ENCODE data around the gene RAB34.
A peak's percentile ranks its signal among the peaks of the same experiment; 100 is the strongest.

The RAB34 gene

DNA sequence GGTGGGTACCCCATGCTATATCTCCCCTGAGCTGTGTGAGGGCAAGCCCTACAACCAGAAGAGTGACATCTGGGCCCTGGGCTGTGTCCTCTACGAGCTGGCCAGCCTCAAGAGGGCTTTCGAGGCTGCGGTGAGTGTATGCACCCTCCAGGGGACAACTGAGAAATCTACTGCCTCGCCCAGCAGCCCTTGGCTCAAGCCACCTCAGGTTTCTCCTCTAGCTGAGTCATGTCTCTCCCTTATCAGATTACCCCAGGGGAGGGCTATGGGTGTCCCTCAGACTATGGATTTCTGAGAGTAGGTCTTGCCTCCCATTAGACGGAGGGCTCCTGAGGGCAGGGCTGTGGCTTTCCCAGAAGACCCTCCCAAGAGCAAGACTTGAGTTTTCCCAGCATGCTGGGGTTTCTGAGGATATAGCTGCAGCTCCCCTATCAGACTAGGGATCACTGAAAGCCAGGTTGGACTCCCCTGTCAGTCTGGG lies 17.6 kb upstream of the RAB34 start:
- no peaks in the 10 kb centered on the region for H3K27me3 ChIP-seq
- H3K27ac ChIP-seq: no peak overlapping the region
- H3K4me3 ChIP-seq: no peak overlapping the region
- TF ChIP-seq, protein P1, sequence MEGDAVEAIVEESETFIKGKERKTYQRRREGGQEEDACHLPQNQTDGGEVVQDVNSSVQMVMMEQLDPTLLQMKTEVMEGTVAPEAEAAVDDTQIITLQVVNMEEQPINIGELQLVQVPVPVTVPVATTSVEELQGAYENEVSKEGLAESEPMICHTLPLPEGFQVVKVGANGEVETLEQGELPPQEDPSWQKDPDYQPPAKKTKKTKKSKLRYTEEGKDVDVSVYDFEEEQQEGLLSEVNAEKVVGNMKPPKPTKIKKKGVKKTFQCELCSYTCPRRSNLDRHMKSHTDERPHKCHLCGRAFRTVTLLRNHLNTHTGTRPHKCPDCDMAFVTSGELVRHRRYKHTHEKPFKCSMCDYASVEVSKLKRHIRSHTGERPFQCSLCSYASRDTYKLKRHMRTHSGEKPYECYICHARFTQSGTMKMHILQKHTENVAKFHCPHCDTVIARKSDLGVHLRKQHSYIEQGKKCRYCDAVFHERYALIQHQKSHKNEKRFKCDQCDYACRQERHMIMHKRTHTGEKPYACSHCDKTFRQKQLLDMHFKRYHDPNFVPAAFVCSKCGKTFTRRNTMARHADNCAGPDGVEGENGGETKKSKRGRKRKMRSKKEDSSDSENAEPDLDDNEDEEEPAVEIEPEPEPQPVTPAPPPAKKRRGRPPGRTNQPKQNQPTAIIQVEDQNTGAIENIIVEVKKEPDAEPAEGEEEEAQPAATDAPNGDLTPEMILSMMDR (IDR thresholded peaks at IDR 0.05): no peak
- H3K36me3 ChIP-seq: no peaks in the 10 kb centered on the region
- intact Hi-C loops (cut with DNase I; ENCODE audit: low total_unique reads): no loop called here
- H3K9me3 ChIP-seq: no peaks in the 10 kb centered on the region
- no peaks in the 10 kb centered on the region for H3K4me1 ChIP-seq
- DNase-seq: no peak

DNA sequence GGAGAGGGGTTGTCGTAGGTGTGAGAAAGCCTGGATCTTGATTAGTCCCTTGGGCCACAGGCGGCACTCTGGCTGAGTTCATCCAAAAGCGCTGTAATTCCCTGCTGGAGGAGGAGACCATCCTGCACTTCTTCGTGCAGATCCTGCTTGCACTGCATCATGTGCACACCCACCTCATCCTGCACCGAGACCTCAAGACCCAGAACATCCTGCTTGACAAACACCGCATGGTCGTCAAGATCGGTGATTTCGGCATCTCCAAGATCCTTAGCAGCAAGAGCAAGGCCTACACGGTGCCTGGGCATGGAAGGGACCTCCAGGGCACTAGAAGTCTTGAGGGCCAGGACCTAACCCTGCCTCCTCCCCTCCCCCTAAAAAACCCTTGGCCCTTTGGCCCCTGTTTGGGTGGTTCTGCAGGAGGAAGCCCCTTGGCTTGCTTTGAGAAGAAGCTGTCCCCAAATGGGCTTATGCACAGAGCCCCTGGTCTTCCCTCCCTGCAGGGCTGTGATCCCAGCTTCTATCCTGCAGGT lies 17.1 kb upstream of the RAB34 start:
- Histone ChIP-seq H3K27me3 (no peaks in the 10 kb centered on the region), H3K4me1 (no peaks in the 10 kb centered on the region), H3K27ac (no peak overlapping the region), H3K36me3 (no peaks in the 10 kb centered on the region), H3K9me3 (no peaks in the 10 kb centered on the region), H3K4me3 (no peak overlapping the region)
- intact Hi-C loops (cut with DNase I; ENCODE audit: low total_unique reads): no loop called here
- DNase-seq: no peak
- TF ChIP-seq, protein P1 (IDR thresholded peaks at IDR 0.05): no peak

DNA sequence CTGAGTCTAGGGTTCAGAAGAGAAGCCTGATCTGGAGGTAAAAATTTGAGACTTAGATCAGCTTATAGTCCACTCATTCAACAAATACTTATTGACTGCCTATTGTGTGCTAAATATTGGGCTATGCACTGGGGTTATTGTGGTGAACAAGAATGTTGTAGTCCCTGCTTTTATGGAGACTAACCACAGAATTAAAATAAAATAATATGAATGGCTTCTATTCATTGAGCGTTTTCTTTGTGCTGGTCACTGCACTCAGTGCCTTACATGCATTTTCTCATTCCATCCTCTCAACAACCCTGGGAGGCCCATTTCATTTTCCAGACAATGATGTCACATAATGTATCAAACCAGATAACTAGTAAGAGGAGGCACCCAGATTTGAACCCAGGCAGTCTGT lies 15.7 kb upstream of the RAB34 start:
- no peak overlapping the region for H3K4me3 ChIP-seq
- no peaks in the 10 kb centered on the region for H3K9me3 ChIP-seq
- intact Hi-C loops (cut with DNase I; ENCODE audit: low total_unique reads): no loop called here
- no peaks in the 10 kb centered on the region for H3K36me3 ChIP-seq
- H3K27ac ChIP-seq: no peak overlapping the region
- no peaks in the 10 kb centered on the region for H3K27me3 ChIP-seq
- DNase-seq: no peak
- peaks cover 0 to 5% (median 0%) of the 10 kb centered on the region in 4 donors for H3K4me1 ChIP-seq
- TF ChIP-seq, protein P1 (IDR thresholded peaks at IDR 0.05): no peak

DNA sequence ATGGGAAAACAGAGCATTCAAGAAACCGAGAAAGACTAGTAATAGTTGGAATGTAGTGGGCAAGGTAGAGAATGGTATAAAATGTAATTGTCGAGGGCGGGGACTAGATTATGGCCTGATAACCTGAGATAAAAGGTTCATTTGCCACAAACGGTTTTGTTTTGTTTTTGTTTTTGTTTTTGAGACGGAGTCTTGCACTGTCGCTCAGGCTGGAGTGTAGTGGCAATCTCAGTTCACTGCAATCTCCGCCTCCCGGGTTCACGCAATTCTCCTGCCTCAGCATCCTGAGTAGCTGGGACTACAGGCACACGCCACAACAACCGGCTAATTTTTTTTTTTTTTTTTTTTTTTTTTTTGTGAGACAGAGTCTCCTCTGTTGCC lies 12.3 kb upstream of the RAB34 start:
- no peak overlapping the region for H3K27ac ChIP-seq

DNA sequence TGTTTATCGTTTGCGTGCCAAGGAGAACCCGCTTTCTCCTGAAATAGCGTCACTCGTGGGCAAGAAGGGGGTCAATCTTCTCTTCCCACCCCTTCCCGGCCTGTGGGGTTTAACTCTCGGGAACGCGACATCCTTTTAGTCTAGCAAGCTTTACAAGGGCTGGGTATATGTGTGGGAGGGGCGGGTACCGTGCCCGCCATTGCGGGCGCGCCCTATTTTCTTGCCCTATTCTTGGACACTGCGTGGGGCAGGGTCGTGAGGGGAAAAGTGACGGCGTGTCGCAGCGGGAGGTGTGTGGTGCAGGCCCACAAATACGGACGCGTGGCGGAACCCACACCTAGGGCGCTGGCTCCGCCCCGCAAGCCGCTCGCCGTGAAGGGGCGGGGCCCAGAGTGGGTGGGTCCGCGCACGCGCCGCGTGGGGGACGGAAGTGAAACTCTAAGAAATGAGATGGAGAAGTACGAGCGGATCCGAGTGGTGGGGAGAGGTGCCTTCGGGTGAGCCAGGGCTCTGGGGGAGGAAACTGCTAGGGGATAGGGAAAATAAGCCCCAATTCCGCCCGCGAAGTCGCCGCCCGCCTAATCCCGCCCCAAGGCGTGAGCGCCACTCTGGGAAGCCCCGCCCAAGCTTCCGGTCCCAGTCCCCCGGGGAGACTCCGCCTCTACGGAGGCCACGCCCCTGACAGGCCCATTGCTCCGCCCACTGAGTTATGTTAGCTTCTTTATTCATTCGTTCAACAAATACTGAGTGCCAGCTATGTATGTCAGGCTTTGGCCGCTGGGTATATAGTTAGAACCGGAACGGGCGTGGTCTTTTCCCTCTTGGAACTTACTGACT lies 10.9 kb upstream of the RAB34 start, which contains the start of gene NEK8:
NEK8 (plus strand) TSS at position 425 of the 837 bp plus-strand sequence; CDS start at position 451, 26 bp downstream.
- Histone ChIP-seq H3K9me3 (no peaks in the 10 kb centered on the region), H3K36me3 (peaks cover 9 to 11% (median 10%) of the 10 kb centered on the region in 3 donors), H3K27ac (peak within 1 kb of the TSS; percentile 90 to 99), H3K4me3 (peak within 1 kb of the TSS; percentile 65 to 91), H3K4me1 (peaks cover 4 to 32% (median 19%) of the 10 kb centered on the region in 4 donors), H3K27me3 (no peaks in the 10 kb centered on the region)
- peak; percentile 96 to 97 for DNase-seq
- TF ChIP-seq, protein P1 (IDR thresholded peaks at IDR 0.05): peak in 1 of 2 experiments; percentile 17
- intact Hi-C loops (cut with DNase I; ENCODE audit: low total_unique reads): loop anchor here (2.0 to 5.0 kb wide), 2 partner anchors 14 to 169 kb away; partner anchors contain the start of gene FLOT2

More for the DNA sequence above, 12.3 kb upstream of the RAB34 start:
- Histone ChIP-seq H3K9me3 (no peaks in the 10 kb centered on the region), H3K4me1 (peaks cover 4 to 31% (median 19%) of the 10 kb centered on the region in 4 donors), H3K36me3 (no peaks in the 10 kb centered on the region), H3K27me3 (no peaks in the 10 kb centered on the region), H3K4me3 (no peak overlapping the region)
- intact Hi-C loops (cut with DNase I; ENCODE audit: low total_unique reads): loop anchor here (2.0 to 5.0 kb wide), 2 partner anchors 13 to 167 kb away; partner anchors contain the start of gene FLOT2
- TF ChIP-seq, protein P1 (IDR thresholded peaks at IDR 0.05): no peak
- no peak for DNase-seq
